Measurements from ENCODE around the gene GALNTL6.

DNA sequence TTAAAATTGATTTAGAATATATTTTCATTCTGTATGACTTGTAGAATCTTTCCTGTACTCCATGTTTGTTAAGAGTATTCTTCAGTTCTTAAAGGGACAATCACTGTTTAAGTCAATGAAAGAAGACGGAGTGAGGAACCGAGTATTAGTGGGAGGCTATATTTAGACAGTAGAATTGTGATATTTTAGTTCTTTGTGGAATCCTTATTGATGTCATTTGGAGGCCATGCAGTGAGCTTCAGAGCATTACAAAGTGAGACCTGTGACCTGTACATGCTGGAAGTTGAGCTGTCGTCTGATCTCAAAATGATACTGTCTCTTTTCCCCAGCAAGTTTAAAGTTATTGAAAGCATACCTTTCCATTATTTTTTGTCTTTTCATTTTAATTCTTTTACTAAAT is 394.7 kb downstream of the GALNTL6 start:
- TF ChIP-seq, protein P1, sequence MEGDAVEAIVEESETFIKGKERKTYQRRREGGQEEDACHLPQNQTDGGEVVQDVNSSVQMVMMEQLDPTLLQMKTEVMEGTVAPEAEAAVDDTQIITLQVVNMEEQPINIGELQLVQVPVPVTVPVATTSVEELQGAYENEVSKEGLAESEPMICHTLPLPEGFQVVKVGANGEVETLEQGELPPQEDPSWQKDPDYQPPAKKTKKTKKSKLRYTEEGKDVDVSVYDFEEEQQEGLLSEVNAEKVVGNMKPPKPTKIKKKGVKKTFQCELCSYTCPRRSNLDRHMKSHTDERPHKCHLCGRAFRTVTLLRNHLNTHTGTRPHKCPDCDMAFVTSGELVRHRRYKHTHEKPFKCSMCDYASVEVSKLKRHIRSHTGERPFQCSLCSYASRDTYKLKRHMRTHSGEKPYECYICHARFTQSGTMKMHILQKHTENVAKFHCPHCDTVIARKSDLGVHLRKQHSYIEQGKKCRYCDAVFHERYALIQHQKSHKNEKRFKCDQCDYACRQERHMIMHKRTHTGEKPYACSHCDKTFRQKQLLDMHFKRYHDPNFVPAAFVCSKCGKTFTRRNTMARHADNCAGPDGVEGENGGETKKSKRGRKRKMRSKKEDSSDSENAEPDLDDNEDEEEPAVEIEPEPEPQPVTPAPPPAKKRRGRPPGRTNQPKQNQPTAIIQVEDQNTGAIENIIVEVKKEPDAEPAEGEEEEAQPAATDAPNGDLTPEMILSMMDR (IDR thresholded peaks at IDR 0.05; ENCODE audit: insufficient read depth, low read length), result no peak
- no peak for TF ChIP-seq SPI1 (IDR thresholded peaks at IDR 0.05; ENCODE audit: borderline replicate concordance, low read depth)

All from HL-60 (cell line).